IMR-90 (cell line): ENCODE measurements around the gene OLFML3. TPM values are rescaled to one million over a fixed set of nuclear protein-coding genes. Genes with fewer than 3 reads are reported as not detected.

Source experiments
- ATAC-seq: fragments of 200-7000 bp; cut with Tn5 transposase; 2 replicates; pipeline ENCODE4 v1.9.1; 2020; ENCODE audit warnings: low read depth, mild to moderate bottlenecking, moderate library complexity
- BruUV-seq: library from RNA; stranded (reverse); fragments of 400-500 nt; replicated peaks from 2 replicates; lab custom pipeline; 2021; lab: Mats Ljungman, UMichigan
- CTCF ChIA-PET: fragments of 300-600 bp; formaldehyde crosslinking; extraction: SDS; loops from one replicate; lab custom pipeline; 2021; ENCODE audit warnings: antibody characterized with exemption; lab: Yijun Ruan, JAX
- POLR2A ChIA-PET: fragments of 300-600 bp; sonication (Branson Sonifier 250); formaldehyde crosslinking; loops from one replicate; lab custom pipeline; 2022; ENCODE audit warnings: antibody characterized with exemption; ENCODE audit not compliant: unreplicated experiment; lab: Charles Lee
- DNase-seq: peaks from one replicate; pipeline ENCODE4 v3.0.0; 2013
- H2AFZ ChIP-seq: replicated peaks from 2 replicates; pipeline ENCODE3; 2013; ENCODE audit warnings: low read length, mild to moderate bottlenecking; ENCODE audit not compliant: poor library complexity
- H2AK5ac ChIP-seq: 2 replicates; pipeline ENCODE4 v1.6.1; 2013; ENCODE audit warnings: low read depth, low read length, inconsistent platforms
- H2AK9ac ChIP-seq: replicated peaks from 2 replicates; pipeline ENCODE3; 2013; ENCODE audit warnings: mild to moderate bottlenecking, low read depth, low read length, moderate library complexity; ENCODE audit not compliant: poor library complexity
- H2BK120ac ChIP-seq: 2 replicates; pipeline ENCODE4 v1.6.1; 2013; ENCODE audit warnings: low read depth, low read length, inconsistent platforms
- H2BK15ac ChIP-seq: 3 replicates; pipeline ENCODE4 v1.6.1; 2013; ENCODE audit warnings: low read depth, low read length, inconsistent platforms
- H2BK20ac ChIP-seq: 2 replicates; pipeline ENCODE4 v1.6.1; 2013; ENCODE audit warnings: low read depth, mild to moderate bottlenecking, inconsistent platforms, low read length, moderate library complexity
- H2BK5ac ChIP-seq: 2 replicates; pipeline ENCODE4 v1.6.1; 2013; ENCODE audit warnings: mild to moderate bottlenecking, low read depth, low read length, inconsistent platforms; ENCODE audit not compliant: poor library complexity, severe bottlenecking
- H3K14ac ChIP-seq: replicated peaks from 2 replicates; pipeline ENCODE4 v1.6.1; 2013; ENCODE audit warnings: low read depth, low read length, inconsistent platforms
- H3K18ac ChIP-seq: 2 replicates; pipeline ENCODE4 v1.6.1; 2013; ENCODE audit warnings: low read depth, low read length, control low read depth
- H3K23ac ChIP-seq: 2 replicates; pipeline ENCODE4 v1.6.1; 2013; ENCODE audit warnings: low read depth, low read length, inconsistent platforms
- H3K27ac ChIP-seq: 2 replicates; pipeline ENCODE4 v1.5.1; 2013; ENCODE audit warnings: mild to moderate bottlenecking, control low read depth, low read length; ENCODE audit not compliant: insufficient read depth
- H3K27me3 ChIP-seq: 2 replicates; pipeline ENCODE4 v1.6.1; 2013; ENCODE audit warnings: low read length; ENCODE audit not compliant: control insufficient read depth, insufficient read depth
- H3K36me3 ChIP-seq: 2 replicates; pipeline ENCODE4 v1.6.1; 2013; ENCODE audit warnings: low read length, mixed read lengths; ENCODE audit not compliant: control insufficient read depth, insufficient read depth
- H3K4ac ChIP-seq: 2 replicates; pipeline ENCODE4 v1.6.1; 2013; ENCODE audit warnings: low read depth, low read length, inconsistent platforms
- H3K4me1 ChIP-seq: 2 replicates; pipeline ENCODE4 v1.6.1; 2013; ENCODE audit warnings: low read length, mixed read lengths; ENCODE audit not compliant: control insufficient read depth, insufficient read depth
- H3K4me2 ChIP-seq: 2 replicates; pipeline ENCODE4 v1.6.1; 2013; ENCODE audit warnings: low read depth, mild to moderate bottlenecking, control low read depth, low read length, moderate library complexity
- H3K4me3 ChIP-seq: 2 replicates; pipeline ENCODE4 v1.5.1; 2013; ENCODE audit warnings: low read depth, mild to moderate bottlenecking, control low read depth, low read length, moderate library complexity; ENCODE audit not compliant: insufficient read depth
- H3K56ac ChIP-seq: 2 replicates; pipeline ENCODE4 v1.6.1; 2013; ENCODE audit warnings: low read length, inconsistent platforms; ENCODE audit not compliant: insufficient read depth; ENCODE audit errors: extremely low read depth
- H3K79me1 ChIP-seq, 2 experiments: 2 replicates each; pipeline ENCODE4 v1.6.1; 2013; ENCODE audit warnings: low read length in 2 of 2, inconsistent platforms in 1 of 2, low read depth in 1 of 2
- H3K9ac ChIP-seq: 2 replicates; pipeline ENCODE4 v1.6.1; 2013; ENCODE audit warnings: low read depth, low read length, control low read depth
- H3K9me1 ChIP-seq: 2 replicates; pipeline ENCODE4 v1.6.1; 2013; ENCODE audit warnings: low read length, inconsistent platforms; ENCODE audit not compliant: insufficient read depth
- H3K9me3 ChIP-seq: 2 replicates; pipeline ENCODE4 v1.6.1; 2013; ENCODE audit warnings: low read length; ENCODE audit not compliant: control insufficient read depth, insufficient read depth
- H4K20me1 ChIP-seq: 2 replicates; pipeline ENCODE4 v1.6.1; 2013; ENCODE audit warnings: low read length, inconsistent platforms; ENCODE audit not compliant: insufficient read depth
- H4K5ac ChIP-seq: 2 replicates; pipeline ENCODE4 v1.6.1; 2013; ENCODE audit warnings: mild to moderate bottlenecking, low read depth, low read length, control low read depth
- H4K8ac ChIP-seq, 2 experiments: 2 replicates each; pipeline ENCODE4 v1.6.1; 2013; ENCODE audit warnings: low read depth in 2 of 2, low read length in 2 of 2, control low read depth in 1 of 2, inconsistent platforms in 1 of 2
- H4K91ac ChIP-seq: 2 replicates; pipeline ENCODE4 v1.6.1; 2013; ENCODE audit warnings: low read depth, low read length, inconsistent platforms; ENCODE audit not compliant: insufficient read depth
- MAZ ChIP-seq: IDR thresholded peaks from 2 replicates; pipeline ENCODE4 v1.6.1; 2012; ENCODE audit warnings: low read depth, mild to moderate bottlenecking, low read length, improper control_type of control experiment, moderate library complexity, borderline replicate concordance
- RFX5 ChIP-seq: IDR thresholded peaks from 2 replicates; pipeline ENCODE4 v1.8.0; 2012; ENCODE audit warnings: low read depth, mild to moderate bottlenecking, low read length, moderate library complexity
- WGBS, 2 experiments: methylation state at CpG; one replicate each; pipeline versions ENCODE4 v1.1.5 to v1.1.7; 2013; ENCODE audit warnings: missing lambda C conversion rate in 2 of 2; ENCODE audit not compliant: insufficient read length in 1 of 2; ENCODE audit errors: extremely low coverage in 2 of 2; 5-methylcytosine and 5-hydroxymethylcytosine counted together
- dilution Hi-C: fragments of 300-500 bp; cut with HindIII; formaldehyde crosslinking; loops from one replicate; pipeline ENCODE4 v1.14.3; 2018; ENCODE audit warnings: low sequenced_read_pairs; ENCODE audit not compliant: unreplicated experiment
- in situ Hi-C: fragments of 300-500 bp; cut with MboI; formaldehyde crosslinking; loops from 3 replicates; pipeline ENCODE4 v1.14.3; 2019; ENCODE audit warnings: low sequenced_read_pairs, inconsistent platforms, mixed read lengths
- intact Hi-C: fragments of 100-400 bp; cut with micrococcal nuclease; formaldehyde crosslinking; loops from 2 replicates; pipeline ENCODE4 v1.10.0; 2022
- polyA plus RNA-seq, 3 experiments: library from polyadenylated mRNA; depleted of rRNA; stranded (reverse); fragments of >200 nt; gene quantifications; 2 replicates each; pipeline ENCODE4 v1.2.3, GENCODE V29; 2012; ENCODE audit warnings: low replicate concordance in 1 of 3
- total RNA-seq: library from RNA; depleted of rRNA; stranded (reverse); fragments of >200 nt; gene quantifications from 2 replicates; pipeline ENCODE4 v1.2.3, GENCODE V29; 2012

OLFML3 gene
- total and polyA plus RNA-seq, 2 of the 4 experiments (the other 2 are of a cell fraction): 40.9 to 71.3 TPM

DNA sequence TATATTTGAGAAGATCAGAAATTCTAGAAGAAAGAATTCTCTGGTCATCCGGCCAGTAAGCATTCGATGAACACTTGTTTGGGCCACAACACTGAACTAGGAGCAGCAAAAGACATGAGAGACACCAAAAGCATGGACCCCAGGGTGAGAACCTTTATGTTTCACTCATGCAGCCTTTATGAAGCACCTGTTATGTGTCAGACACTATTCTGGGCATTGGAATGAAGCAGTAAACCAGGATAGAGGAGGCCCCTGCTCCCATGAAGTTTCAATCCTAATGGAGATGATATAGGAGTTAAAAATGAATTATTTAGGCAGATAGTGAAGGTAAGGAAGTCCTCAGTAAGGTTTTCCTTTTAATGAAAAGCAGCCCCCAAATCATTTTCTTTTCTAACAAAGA lies 43.6 kb downstream of the OLFML3 start:
- no peak overlapping the region for H2BK15ac ChIP-seq
- no peaks in the 10 kb centered on the region for H3K79me1 ChIP-seq
- H2AFZ ChIP-seq: no peak overlapping the region
- no peak overlapping the region for H3K9ac ChIP-seq
- no peaks in the 10 kb centered on the region for H4K20me1 ChIP-seq
- no peaks in the 10 kb centered on the region for H3K9me3 ChIP-seq
- H3K4me2 ChIP-seq: no peak overlapping the region
- no CpG with 5 or more reads among the region's 2 CpGs for WGBS, 2 experiments
- H3K27me3 ChIP-seq: peaks cover 6% of the 10 kb centered on the region; the same call in 1 of the 2 replicates
- ATAC-seq: no peak
- H3K23ac ChIP-seq: no peak overlapping the region
- H4K8ac ChIP-seq: no peak overlapping the region
- peaks cover 2% of the 10 kb centered on the region; the same call in 1 of the 2 replicates for H3K4me1 ChIP-seq
- no peak overlapping the region for H2BK120ac ChIP-seq
- H3K14ac ChIP-seq: no peak overlapping the region
- no peak overlapping the region for H3K4ac ChIP-seq
- no peaks in the 10 kb centered on the region for H3K36me3 ChIP-seq
- no peak overlapping the region for H3K18ac ChIP-seq
- H3K9me1 ChIP-seq: no peaks in the 10 kb centered on the region
- dilution Hi-C loops (no loop called here), intact Hi-C loops (no loop called here), in situ Hi-C loops (no loop called here)
- no peak overlapping the region for H2BK20ac ChIP-seq
- TF ChIP-seq RFX5: no peak
- TF ChIP-seq MAZ: no peak
- no peak overlapping the region for H3K27ac ChIP-seq
- ChIA-PET POLR2A (no interaction called here), CTCF (no interaction called here)
- no peak for DNase-seq
- H3K4me3 ChIP-seq: no peak overlapping the region
- BruUV-seq: no TSS peak
- no peak overlapping the region for H2AK9ac ChIP-seq
- H3K56ac ChIP-seq: no peak overlapping the region
- no peak overlapping the region for H4K5ac ChIP-seq
- no peak overlapping the region for H2AK5ac ChIP-seq
- no peak overlapping the region for H2BK5ac ChIP-seq
- no peak overlapping the region for H4K91ac ChIP-seq
